Smooth muscle cell (in vitro differentiated cells): Measurements from ENCODE around the gene C11orf24. TPM values are rescaled to one million over a fixed set of nuclear protein-coding genes. Genes with fewer than 3 reads are reported as not detected.

Source experiments
- DNase-seq: peaks from one replicate; lab custom pipeline; 2025; ENCODE audit not compliant: unreplicated experiment; lab: John Stamatoyannopoulos, UW
- H2AFZ ChIP-seq: fragments of 200-600 bp; sonication (generic); 2 replicates; pipeline ENCODE4 v1.6.0; 2016; ENCODE audit warnings: antibody characterized with exemption, low read depth, mild to moderate bottlenecking
- H3F3A ChIP-seq: fragments of 200-600 bp; sonication (generic); 2 replicates; pipeline ENCODE4 v1.6.0; 2017; ENCODE audit warnings: antibody characterized with exemption, low read depth
- H3K27ac ChIP-seq: fragments of 200-600 bp; sonication (generic); 2 replicates; pipeline ENCODE4 v1.5.1; 2016; ENCODE audit warnings: low read depth, mild to moderate bottlenecking
- H3K27me3 ChIP-seq: fragments of 200-600 bp; sonication (generic); 2 replicates; pipeline ENCODE4 v1.6.1; 2016; ENCODE audit warnings: low read depth, mild to moderate bottlenecking
- H3K36me3 ChIP-seq: fragments of 200-600 bp; sonication (generic); 2 replicates; pipeline ENCODE4 v1.5.1; 2016; ENCODE audit warnings: low read depth
- H3K4me1 ChIP-seq: fragments of 200-600 bp; sonication (generic); 2 replicates; pipeline ENCODE4 v1.5.1; 2016; ENCODE audit warnings: low read depth
- H3K4me2 ChIP-seq: fragments of 200-600 bp; sonication (generic); 2 replicates; pipeline ENCODE4 v1.6.0; 2016; ENCODE audit warnings: mild to moderate bottlenecking
- H3K4me3 ChIP-seq: fragments of 200-600 bp; sonication (generic); 2 replicates; pipeline ENCODE4 v1.5.1; 2016; ENCODE audit warnings: mild to moderate bottlenecking
- H3K79me2 ChIP-seq: fragments of 200-600 bp; sonication (generic); 2 replicates; pipeline ENCODE4 v1.6.0; 2016; ENCODE audit warnings: low read depth, mild to moderate bottlenecking
- H3K9ac ChIP-seq: fragments of 200-600 bp; sonication (generic); 2 replicates; pipeline ENCODE4 v1.6.0; 2016; ENCODE audit warnings: low read depth
- H3K9me3 ChIP-seq: fragments of 200-600 bp; sonication (generic); replicated peaks from 2 replicates; pipeline ENCODE4 v1.5.1; 2016; ENCODE audit warnings: low read depth
- H4K20me1 ChIP-seq: fragments of 200-600 bp; sonication (generic); 2 replicates; pipeline ENCODE4 v1.6.0; 2016; ENCODE audit warnings: low read depth
- WGBS: methylation state at CpG from one replicate; pipeline ENCODE4 v1.1.7; 2016; ENCODE audit warnings: low lambda C conversion rate; 5-methylcytosine and 5-hydroxymethylcytosine counted together
- polyA plus RNA-seq: library from polyadenylated mRNA; unstranded; fragments of >200 nt; fragmentation: Nextera tagmentation; extraction: Ambion mirVana; gene quantifications from 2 replicates; pipeline ENCODE4 v1.2.1, GENCODE V29; 2016
- total RNA-seq: library from RNA; depleted of rRNA; stranded (reverse); fragments of >200 nt; gene quantifications from 2 replicates; pipeline ENCODE4 v1.2.3, GENCODE V29; 2014
- TF ChIP-seq, protein P1 (sequence below): fragments of 200-600 bp; sonication (generic); IDR thresholded peaks from 2 replicates; pipeline ENCODE4 v1.5.1; 2017; ENCODE audit warnings: borderline replicate concordance, mild to moderate bottlenecking, antibody characterized with exemption; ENCODE audit not compliant: insufficient read depth, poor library complexity, severe bottlenecking

C11orf24 gene
- total and polyA plus RNA-seq, 2 experiments from 2014 or later, result 58.1 to 97.5 TPM

DNA sequence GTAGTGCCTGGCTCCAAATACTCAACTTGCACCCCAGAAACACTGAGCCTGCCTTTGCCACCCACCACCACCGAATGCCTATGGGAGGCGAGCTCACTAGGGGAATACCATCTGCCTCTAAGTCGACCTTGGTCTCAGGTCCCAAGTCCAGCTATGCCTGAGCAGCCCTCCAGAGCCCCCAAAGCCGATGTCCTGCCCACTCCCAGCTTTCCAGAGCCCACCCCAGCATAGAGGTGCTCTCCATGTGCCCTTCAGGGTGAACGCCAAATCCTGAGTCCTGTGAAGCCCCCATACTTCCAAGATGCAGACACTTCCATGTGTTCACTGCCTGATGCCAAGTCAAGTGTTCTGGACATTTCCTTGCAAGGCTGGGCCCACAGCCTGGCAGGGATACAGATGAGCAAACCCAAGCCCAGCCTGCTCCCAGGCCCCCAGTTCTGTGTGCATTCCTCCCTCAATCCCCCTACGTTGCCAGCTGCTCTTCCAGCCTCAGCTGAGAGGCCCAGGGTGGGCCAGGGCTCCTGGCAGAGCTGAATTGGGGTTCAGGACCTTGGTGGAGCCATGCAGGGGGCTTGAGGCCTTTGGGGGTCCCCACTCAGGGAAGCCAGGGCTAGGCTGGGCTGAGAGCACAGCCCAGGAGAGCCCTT lies 56.1 kb downstream of the C11orf24 start:
- H3K27ac ChIP-seq, result no peak overlapping the region
- no peaks in the 10 kb centered on the region for H3F3A ChIP-seq
- H3K4me2 ChIP-seq, result no peak overlapping the region
- WGBS, result 86% methylated on average over 6 of the region's 6 CpGs
- DNase-seq, result no peak
- peaks cover 9% of the 10 kb centered on the region for H3K4me1 ChIP-seq
- peaks cover 20% of the 10 kb centered on the region for H3K79me2 ChIP-seq
- no peak overlapping the region for H3K4me3 ChIP-seq
- no peak overlapping the region for H2AFZ ChIP-seq
- no peaks in the 10 kb centered on the region for H3K27me3 ChIP-seq
- H4K20me1 ChIP-seq, result peaks cover 20% of the 10 kb centered on the region
- H3K9ac ChIP-seq, result no peak overlapping the region
- TF ChIP-seq, protein P1, sequence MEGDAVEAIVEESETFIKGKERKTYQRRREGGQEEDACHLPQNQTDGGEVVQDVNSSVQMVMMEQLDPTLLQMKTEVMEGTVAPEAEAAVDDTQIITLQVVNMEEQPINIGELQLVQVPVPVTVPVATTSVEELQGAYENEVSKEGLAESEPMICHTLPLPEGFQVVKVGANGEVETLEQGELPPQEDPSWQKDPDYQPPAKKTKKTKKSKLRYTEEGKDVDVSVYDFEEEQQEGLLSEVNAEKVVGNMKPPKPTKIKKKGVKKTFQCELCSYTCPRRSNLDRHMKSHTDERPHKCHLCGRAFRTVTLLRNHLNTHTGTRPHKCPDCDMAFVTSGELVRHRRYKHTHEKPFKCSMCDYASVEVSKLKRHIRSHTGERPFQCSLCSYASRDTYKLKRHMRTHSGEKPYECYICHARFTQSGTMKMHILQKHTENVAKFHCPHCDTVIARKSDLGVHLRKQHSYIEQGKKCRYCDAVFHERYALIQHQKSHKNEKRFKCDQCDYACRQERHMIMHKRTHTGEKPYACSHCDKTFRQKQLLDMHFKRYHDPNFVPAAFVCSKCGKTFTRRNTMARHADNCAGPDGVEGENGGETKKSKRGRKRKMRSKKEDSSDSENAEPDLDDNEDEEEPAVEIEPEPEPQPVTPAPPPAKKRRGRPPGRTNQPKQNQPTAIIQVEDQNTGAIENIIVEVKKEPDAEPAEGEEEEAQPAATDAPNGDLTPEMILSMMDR, result no peak
- H3K9me3 ChIP-seq, result no peaks in the 10 kb centered on the region
- H3K36me3 ChIP-seq, result no peaks in the 10 kb centered on the region

DNA sequence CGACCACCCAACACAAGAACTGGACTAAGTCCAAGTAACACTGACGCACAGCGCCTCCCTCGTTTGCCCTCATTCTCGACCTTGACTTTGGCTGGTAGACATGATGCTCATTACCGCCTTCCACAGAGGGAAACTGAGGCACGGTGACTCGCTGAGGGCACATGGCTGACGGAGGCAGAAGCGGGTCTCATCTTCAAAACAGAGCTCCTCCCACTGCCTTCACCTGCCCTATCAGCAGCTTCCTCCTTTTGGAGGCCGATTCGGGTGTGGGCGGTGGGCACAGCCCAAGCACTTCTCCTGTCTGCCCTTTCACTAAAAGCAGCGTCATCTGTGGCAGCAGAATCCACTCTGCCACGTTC lies 56.7 kb downstream of the C11orf24 start:
- H3K4me1 ChIP-seq, result peaks cover 9% of the 10 kb centered on the region
- H3K4me3 ChIP-seq, result no peak overlapping the region
- H3F3A ChIP-seq, result no peaks in the 10 kb centered on the region
- peaks cover 26% of the 10 kb centered on the region for H3K79me2 ChIP-seq
- no peak overlapping the region for H3K9ac ChIP-seq
- H3K36me3 ChIP-seq, result no peaks in the 10 kb centered on the region
- no peaks in the 10 kb centered on the region for H3K27me3 ChIP-seq
- no peak overlapping the region for H3K4me2 ChIP-seq
- peaks cover 25% of the 10 kb centered on the region for H4K20me1 ChIP-seq
- WGBS, result 94% methylated on average over 15 of the region's 15 CpGs
- H2AFZ ChIP-seq, result no peak overlapping the region
- no peak for DNase-seq
- no peak overlapping the region for H3K27ac ChIP-seq
- TF ChIP-seq, protein P1, result no peak
- H3K9me3 ChIP-seq, result no peaks in the 10 kb centered on the region

DNA sequence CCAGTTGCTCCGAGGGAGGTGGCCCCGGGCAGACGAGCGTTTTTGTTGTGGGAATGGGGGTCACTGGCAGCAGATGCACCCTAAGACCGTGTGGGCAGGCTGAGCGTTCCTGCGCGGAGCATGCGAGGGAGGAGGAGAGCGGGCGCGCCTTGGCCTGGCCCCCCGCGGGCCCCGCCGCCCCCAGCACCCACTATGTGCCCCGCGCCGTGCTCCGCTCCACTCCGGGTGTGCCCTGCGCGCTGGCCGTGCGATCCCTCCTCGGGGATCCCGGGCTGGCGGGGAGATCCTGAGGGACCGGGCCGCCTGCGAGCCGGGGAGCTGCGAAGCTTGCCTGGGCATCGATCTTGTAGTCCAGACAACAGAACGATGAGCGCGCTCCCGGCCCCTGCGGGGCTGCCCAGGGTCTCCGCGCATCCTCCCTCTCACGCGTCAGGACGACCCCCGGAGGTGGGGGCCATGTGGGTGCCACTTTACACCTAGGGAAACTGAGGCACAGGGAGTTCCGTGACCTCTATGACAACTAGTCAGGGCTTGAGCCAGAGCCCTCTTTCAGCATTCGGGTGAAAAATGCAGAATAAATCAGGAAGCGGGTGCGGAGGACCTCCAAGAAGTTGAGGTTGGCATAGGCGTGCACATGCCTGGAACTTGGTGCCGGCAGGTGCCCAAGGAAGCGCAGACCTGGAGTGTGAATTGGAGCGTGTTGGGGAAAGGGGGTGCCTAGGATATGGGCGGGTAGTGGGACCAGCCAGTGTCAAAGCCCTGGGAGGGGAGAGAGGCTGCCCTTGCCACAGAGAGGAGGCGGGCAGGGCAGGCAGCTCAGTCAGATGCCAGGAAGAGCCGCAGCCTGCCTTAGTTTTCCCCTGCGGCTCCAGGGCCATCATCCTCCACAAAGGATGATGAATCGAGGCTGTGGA lies 57.3 kb downstream of the C11orf24 start:
- no peaks in the 10 kb centered on the region for H3K9me3 ChIP-seq

More for the DNA sequence above, 57.3 kb downstream of the C11orf24 start:
- peak overlapping the region; percentile 98 for H3K4me2 ChIP-seq
- peak overlapping the region; percentile 98 for H3K9ac ChIP-seq
- H4K20me1 ChIP-seq, result peaks cover 32% of the 10 kb centered on the region
- no peaks in the 10 kb centered on the region for H3F3A ChIP-seq
- peak overlapping the region; percentile 77 for H3K4me3 ChIP-seq
- H3K36me3 ChIP-seq, result no peaks in the 10 kb centered on the region
- H3K4me1 ChIP-seq, result peaks cover 11% of the 10 kb centered on the region
- TF ChIP-seq, protein P1, result no peak
- no peaks in the 10 kb centered on the region for H3K27me3 ChIP-seq
- no peak for DNase-seq
- 27% methylated on average over 40 of the region's 58 CpGs for WGBS
- H3K79me2 ChIP-seq, result peaks cover 32% of the 10 kb centered on the region
- peak overlapping the region; percentile 99 for H3K27ac ChIP-seq
- H2AFZ ChIP-seq, result peak overlapping the region; percentile 83
